Measurements from ENCODE around the gene ZNF184.

ZNF184 gene

GRCh38 chr6:27472617-27473400, at the start of gene ZNF184:
Gene ZNF184 (minus strand): TSS chr6:27473105. CDS start chr6:27472294, 811 bp downstream.
- DNase-seq (ENCODE audit: low read depth), result peak; percentile 94

DNA sequence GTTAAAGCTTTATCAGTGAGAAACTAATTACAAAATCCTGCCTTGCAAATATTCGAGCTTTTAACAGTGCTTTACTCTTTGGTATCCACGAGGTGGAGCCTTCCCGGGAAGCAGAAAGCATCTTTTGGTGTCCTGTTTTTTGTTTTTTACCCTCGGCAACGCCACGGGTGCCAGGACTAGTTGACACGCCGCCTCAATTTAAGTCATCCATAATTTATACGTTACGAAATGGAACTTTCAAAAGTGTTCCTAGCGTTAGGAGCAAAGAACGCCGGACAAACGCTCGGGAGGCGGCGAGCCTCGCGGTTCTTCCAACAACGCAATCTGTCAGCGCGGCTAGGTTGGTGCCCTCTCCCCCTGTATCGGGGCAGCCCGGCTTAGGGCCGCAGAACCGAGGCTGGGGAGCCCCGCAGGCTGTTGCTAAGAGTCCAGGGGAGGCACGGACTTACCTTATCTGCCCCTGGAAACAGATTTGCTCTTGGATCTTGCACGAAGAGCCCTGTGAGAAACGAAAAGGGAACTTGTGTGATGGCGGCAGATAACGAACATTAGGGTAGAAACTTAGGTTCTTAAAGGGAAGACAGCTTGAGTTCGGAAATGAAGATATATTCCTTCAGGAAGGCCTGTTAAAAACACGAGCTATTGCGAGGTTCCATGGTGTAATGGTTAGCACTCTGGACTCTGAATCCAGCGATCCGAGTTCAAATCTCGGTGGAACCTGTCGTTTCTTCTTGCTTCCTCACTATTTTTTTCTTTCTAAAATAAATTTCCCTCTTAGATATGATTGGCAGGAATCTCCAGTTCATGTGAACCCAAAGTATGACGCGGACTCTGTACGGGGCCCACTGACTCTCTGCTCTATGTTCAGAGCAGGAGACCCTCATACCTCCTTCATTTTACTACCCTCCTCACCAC, 46.2 kb upstream of the ZNF184 start:
- peak; percentile 76 for DNase-seq (ENCODE audit: low read depth)

GRCh38 chr6:27517928-27518787, 45.3 kb upstream of the ZNF184 start:
- no peak for DNase-seq (ENCODE audit: low read depth)

DNA sequence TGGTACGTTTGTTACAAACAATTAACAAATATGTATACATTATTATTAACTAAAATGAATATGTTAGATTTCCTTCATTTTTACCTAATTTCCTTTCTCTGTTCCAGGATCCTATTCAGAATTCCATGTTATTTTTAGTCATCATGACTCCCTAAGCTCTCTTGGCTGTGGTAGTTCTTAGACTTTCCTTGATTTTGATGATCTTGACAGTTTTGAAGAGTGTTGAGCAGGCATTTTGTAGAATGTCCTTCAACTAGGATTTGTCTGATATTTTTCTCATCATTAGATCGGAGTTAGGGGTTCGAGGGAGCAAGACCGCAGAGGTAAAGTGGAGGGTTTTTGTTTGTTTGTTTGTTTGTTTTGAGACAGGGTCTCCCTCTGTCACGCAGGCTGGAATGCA, 44.3 kb upstream of the ZNF184 start:
- DNase-seq (ENCODE audit: low read depth), result no peak

DNA sequence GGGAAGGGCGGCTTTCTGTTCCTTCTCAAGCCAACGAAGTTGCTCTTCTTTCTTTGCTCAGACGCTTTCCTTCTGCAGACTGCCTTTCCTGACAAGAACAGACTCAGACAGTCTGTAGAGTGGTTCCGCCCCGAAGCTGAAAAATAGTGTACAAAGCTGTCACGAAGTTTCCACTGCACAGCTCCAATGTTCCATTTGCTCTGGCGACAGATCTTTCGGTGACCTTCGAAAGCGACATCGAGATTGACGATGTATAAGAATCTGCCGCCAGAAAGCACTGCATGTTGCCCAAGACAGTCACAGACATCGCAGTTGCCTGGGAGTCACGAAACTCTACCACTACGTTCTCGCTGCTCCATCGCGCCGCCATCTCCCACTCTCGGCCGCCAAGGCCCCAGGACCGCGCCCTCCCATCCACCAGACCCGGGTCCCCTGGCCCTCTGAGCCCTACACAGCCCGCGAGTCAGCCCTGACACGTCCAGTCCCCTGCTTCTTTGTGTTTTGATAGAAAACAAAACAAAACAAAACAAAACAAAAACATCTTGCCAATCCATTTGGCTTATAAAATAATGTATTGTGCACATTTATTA, 42.1 kb upstream of the ZNF184 start:
- DNase-seq (ENCODE audit: low read depth), result no peak

DNA sequence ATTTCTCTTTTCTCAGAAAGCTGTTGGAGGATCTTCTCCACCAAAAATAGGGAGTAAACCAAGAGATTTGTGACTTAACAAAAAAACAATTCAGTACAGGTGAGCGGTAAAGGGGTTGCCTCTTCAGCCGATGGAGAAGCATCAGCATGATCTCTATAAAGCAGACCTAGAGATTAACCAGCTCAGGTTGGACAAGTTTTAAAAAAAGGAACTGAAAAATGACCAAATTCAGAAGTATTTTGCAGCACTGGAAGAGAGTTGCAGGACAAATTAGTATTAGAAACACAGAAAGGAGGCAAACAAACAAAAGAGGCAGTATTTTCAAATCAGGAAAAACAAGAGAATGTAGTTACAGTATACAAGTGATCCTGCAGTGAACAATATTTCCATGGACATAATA, 39.6 kb upstream of the ZNF184 start:
- no peak for DNase-seq (ENCODE audit: low read depth)

- DNase-seq (ENCODE audit: low read depth), result no peak
Observed at GRCh38 chr6:27507041-27507956, 34.4 kb upstream of the ZNF184 start.

GRCh38 chr6:27505209-27506027, 32.5 kb upstream of the ZNF184 start:
- no peak for DNase-seq (ENCODE audit: low read depth)

DNA sequence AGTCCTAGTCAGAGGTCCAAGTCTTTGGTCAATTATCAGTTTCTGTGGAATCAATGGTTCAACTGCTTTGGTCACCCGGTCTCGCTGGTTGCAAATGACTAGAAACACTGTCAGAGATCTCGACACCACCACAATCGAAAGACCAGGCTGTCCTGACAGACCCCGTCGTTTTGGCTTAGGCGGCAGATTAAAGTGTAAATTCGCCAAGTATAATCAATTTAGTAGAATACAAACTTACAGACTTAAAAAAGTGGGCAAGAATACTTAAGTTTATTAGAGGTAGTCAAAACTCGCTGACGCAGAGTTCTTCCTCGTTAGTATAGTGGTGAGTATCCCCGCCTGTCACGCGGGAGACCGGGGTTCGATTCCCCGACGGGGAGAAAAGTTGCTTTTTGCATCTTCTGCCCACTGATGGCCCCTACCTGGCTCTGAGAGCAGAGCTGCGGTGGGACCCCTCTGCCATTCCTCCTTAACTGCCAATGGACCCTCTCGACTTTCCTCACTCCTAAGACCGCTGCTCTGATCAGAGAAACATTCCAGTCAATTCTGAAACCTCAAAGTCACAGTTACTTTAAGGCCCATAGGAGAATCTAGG, 30.6 kb upstream of the ZNF184 start:
- DNase-seq (ENCODE audit: low read depth), result peak; percentile 40

DNA sequence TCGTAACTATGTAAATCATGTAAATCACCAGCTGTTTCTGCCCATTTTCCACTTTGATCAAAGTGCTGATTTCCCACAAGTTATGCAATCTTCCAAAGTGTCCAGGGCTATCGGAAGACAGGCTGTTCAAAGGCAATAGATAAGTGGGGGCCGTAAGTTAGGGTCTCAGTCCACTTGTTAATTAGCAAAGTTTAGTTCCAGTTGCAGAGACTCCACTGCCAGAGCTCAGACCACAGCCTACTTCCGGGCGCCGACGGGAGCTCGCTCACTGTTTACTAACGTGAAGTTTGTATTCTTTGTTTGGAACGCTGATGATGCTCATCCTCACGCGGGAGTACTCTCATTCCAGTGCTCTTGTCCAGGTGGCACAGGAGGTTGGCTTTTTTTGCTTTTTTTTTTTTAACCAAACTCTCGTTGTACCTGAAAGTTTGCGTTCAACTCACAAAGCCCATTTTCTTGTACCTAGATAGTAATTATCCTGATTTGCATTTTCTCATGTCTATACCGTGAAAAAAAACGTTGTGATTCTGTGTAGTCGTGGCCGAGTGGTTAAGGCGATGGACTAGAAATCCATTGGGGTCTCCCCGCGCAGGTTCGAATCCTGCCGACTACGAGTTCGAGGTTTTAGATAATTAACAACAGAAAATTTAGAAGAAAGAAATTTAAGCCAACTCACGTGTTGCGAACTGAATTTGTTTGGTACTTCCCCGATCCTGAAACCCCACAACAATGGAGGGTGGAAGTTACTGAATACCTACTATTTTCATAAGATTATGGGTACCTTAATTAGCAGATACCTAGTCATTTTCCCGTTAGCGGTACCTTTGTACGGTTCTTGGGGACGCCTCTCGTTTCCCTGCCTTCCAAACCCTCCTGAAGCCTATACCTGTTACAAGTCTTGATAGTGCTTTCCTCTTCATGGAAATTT, 29.9 kb upstream of the ZNF184 start:
- DNase-seq (ENCODE audit: low read depth), result no peak

GRCh38 chr6:27501187-27501586, 28.3 kb upstream of the ZNF184 start:
- DNase-seq (ENCODE audit: low read depth), result no peak

GRCh38 chr6:27500177-27500576, 27.3 kb upstream of the ZNF184 start:
- no peak for DNase-seq (ENCODE audit: low read depth)

DNA sequence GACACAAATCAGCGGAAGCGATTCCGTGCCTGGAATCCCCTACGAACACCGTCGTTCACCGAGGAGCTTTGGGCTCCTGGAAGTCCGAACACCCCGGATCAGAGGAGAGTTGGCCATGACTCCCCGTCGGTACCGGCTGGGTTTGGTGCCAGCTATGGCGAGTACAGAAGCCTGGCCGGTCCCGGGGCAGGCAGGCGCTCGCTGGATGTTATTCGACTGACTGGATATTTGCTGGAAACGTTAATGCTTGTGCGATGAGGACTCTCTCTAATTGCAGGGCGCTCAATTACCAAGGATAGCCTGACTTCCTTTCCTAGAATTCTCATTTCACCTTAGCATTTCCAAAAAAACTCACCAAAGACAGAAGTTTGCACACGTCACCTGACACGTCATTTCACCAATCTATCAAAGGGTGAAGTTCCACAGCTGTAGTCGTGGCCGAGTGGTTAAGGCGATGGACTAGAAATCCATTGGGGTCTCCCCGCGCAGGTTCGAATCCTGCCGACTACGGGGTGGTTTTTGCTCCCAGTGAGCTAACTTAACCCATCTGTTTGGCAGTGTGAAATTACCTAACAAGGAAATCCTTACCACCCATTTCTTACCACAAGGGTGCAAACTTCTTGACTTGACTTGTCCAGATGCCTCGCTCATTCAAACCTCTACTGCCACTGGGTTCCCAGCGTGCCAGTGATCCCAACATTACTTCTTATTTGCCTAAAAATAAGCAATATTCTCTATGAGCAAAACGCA, 22.7 kb upstream of the ZNF184 start:
- DNase-seq (ENCODE audit: low read depth), result peak; percentile 65

DNA sequence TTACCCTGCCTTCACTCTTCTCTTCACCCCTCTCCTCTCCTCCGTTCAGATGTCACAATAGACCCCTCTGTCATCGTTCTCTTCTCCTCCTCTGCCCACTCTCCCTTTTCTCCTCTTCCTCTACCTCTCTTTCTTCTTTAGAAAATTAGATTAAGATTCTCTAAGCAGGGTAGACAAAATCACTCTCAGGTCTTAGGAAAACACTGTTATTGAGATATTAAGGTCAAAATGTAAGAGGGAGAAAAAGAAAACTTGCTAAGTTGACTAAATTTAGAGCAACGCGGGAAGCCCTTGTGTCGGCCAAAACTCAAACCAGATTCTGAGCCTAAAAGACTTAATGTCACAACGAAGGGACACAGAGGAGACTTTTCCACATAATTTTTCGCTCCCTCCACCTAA, 22.1 kb upstream of the ZNF184 start:
- no peak for DNase-seq (ENCODE audit: low read depth)

GRCh38 chr6:27494103-27494502, 21.2 kb upstream of the ZNF184 start:
- no peak for DNase-seq (ENCODE audit: low read depth)

DNA sequence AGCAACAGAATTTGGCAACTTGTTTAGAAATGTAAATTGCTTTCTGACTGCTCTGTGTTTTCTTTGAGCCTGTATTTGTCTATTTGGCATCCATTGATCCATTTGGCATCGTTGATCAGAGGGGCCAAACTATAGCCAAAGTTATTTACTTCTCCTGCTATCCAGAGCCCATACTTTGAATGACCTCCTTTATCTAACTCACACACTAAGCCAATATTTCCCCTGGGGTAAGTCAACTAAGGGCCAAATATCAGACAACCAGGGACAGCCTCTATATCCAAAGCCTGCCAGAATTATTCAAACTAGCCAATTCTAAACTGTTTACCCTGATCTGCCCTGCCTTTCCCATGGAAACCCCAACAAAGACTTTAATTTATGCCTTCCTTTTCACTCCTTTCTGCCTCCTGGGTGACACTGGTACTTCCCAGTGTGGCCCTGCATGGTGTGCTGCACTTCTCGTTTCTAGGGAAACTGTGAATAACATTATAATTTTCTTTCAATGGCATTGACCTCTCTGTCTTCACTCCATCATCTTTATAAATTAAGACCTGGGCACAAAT, 19.8 kb upstream of the ZNF184 start:
- no peak for DNase-seq (ENCODE audit: low read depth)
